ENCODE data around the gene DPP6. TPM values are rescaled to one million over a fixed set of nuclear protein-coding genes. Genes with fewer than 3 reads are reported as not detected.

DPP6 gene
- total RNA-seq, 2 experiments from 2014 or later = not detected

GRCh38 chr7:154252046-154252445 lies 199.8 kb downstream of the DPP6 start:
- Histone ChIP-seq H3K27ac (ENCODE audit: low read depth in 1 of 2, low read length in 2 of 2) (no peak overlapping the region), H3K27me3 (ENCODE audit: control insufficient read depth in 1 of 2, insufficient read depth in 2 of 2, low read length in 2 of 2) (no peaks in the 10 kb centered on the region), H3K4me1 (ENCODE audit: insufficient read depth, low read length) (no peaks in the 10 kb centered on the region), H3K4me3 (ENCODE audit: low read length) (no peak overlapping the region), H3K9me3 (ENCODE audit: control insufficient read depth in 1 of 2, insufficient read depth in 1 of 2, low read length in 2 of 2) (peaks cover 0 to 12% of the 10 kb centered on the region in 2 experiments), H3K36me3 (ENCODE audit: insufficient read depth, low read length) (no peaks in the 10 kb centered on the region)
- no peak for TF ChIP-seq CTCF (IDR thresholded peaks at IDR 0.05)
- Mint-ChIP-seq H3K4me3 (no peak overlapping the region), H3K4me1 (ENCODE audit: low read depth) (no peaks in the 10 kb centered on the region), H3K27me3 (no peaks in the 10 kb centered on the region), H3K36me3 (ENCODE audit: low read depth) (no peaks in the 10 kb centered on the region), H3K9me3 (peaks cover 5% of the 10 kb centered on the region), H3K27ac (no peak overlapping the region)
- ATAC-seq (ENCODE audit: poor library complexity) (no peak), DNase-seq (no peak)
- CTCF ChIA-PET = no interaction called here
- intact Hi-C loops (cut with DNase I, micrococcal nuclease) = no loop called here
- POLR2A ChIA-PET = no interaction called here

DNA sequence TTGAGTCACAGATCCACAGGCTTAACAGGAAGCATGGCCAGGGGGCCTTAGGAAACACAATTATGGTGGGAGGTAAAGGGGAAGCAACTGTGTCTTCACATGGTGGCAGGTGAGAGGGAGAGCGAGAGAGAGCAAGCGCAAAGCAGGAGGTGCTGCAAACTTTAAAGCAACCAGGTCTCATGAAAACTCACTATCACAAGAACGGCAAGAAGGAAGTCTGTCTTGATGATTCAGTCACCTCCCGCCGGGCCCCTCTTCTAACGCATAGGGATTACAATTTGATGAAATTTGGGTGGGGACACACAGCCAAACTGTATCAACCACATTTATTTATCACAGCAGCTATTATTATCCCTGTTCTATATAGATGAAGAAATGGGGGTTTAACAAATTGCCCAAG lies 201.6 kb downstream of the DPP6 start:
- Histone ChIP-seq H3K27ac (ENCODE audit: low read depth in 1 of 2, low read length in 2 of 2) (no peak overlapping the region), H3K4me3 (ENCODE audit: low read length) (no peak overlapping the region), H3K9me3 (ENCODE audit: control insufficient read depth in 1 of 2, insufficient read depth in 1 of 2, low read length in 2 of 2) (peaks cover 0 to 7% of the 10 kb centered on the region in 2 experiments), H3K36me3 (ENCODE audit: insufficient read depth, low read length) (no peaks in the 10 kb centered on the region), H3K27me3 (ENCODE audit: control insufficient read depth in 1 of 2, insufficient read depth in 2 of 2, low read length in 2 of 2) (no peaks in the 10 kb centered on the region), H3K4me1 (ENCODE audit: insufficient read depth, low read length) (no peaks in the 10 kb centered on the region)
- ATAC-seq (ENCODE audit: poor library complexity) = no peak
- Mint-ChIP-seq H3K36me3 (ENCODE audit: low read depth) (no peaks in the 10 kb centered on the region), H3K4me3 (no peak overlapping the region), H3K4me1 (ENCODE audit: low read depth) (no peaks in the 10 kb centered on the region), H3K27ac (no peak overlapping the region), H3K27me3 (no peaks in the 10 kb centered on the region), H3K9me3 (peaks cover 5% of the 10 kb centered on the region)
- CTCF ChIA-PET = no interaction called here
- TF ChIP-seq CTCF (IDR thresholded peaks at IDR 0.05) = no peak
- intact Hi-C loops (cut with DNase I, micrococcal nuclease) = no loop called here
- POLR2A ChIA-PET = no interaction called here
- no peak for DNase-seq

DNA sequence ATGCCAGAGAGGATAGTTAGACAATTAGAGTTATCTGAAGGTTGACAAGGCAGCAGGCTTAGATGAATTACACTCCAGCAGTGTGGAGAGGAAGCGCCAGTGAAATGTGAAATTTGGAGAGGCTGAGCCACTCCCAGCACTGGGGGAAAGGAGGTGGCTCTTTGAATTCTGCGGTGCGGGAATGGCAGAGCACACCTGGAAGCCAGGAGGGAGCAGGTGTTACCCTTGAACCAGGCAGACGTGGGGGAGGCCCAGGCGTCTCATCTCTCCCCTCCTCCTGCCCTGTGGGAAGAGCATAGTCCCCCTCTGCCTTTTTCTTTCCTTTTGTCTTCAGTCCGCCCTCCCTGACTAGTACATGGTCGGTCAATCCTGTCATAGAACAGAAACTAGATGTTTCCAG lies 203.1 kb downstream of the DPP6 start:
- Mint-ChIP-seq H3K4me3 (no peak overlapping the region), H3K27me3 (no peaks in the 10 kb centered on the region), H3K27ac (no peak overlapping the region), H3K9me3 (peaks cover 7% of the 10 kb centered on the region), H3K36me3 (ENCODE audit: low read depth) (no peaks in the 10 kb centered on the region), H3K4me1 (ENCODE audit: low read depth) (no peaks in the 10 kb centered on the region)
- TF ChIP-seq CTCF (IDR thresholded peaks at IDR 0.05) = no peak
- ATAC-seq (ENCODE audit: poor library complexity) (no peak), DNase-seq (no peak)
- intact Hi-C loops (cut with DNase I, micrococcal nuclease) = no loop called here
- H3K36me3 ChIP-seq (ENCODE audit: insufficient read depth, low read length) = no peaks in the 10 kb centered on the region
- H3K27ac ChIP-seq (ENCODE audit: low read depth in 1 of 2, low read length in 2 of 2) = no peak overlapping the region
- H3K4me1 ChIP-seq (ENCODE audit: insufficient read depth, low read length) = no peaks in the 10 kb centered on the region
- ChIA-PET POLR2A (no interaction called here), CTCF (no interaction called here)
- peaks cover 0 to 10% of the 10 kb centered on the region in 2 experiments for H3K9me3 ChIP-seq (ENCODE audit: control insufficient read depth in 1 of 2, insufficient read depth in 1 of 2, low read length in 2 of 2)
- H3K27me3 ChIP-seq (ENCODE audit: control insufficient read depth in 1 of 2, insufficient read depth in 2 of 2, low read length in 2 of 2) = no peaks in the 10 kb centered on the region
- no peak overlapping the region for H3K4me3 ChIP-seq (ENCODE audit: low read length)

Measured in CD4-positive, alpha-beta T cell (primary cell).